HL-60 (cell line): ENCODE measurements around the gene NMT1.

ENCODE experiments used
- GABPA ChIP-seq: IDR thresholded peaks from 2 replicates; pipeline ENCODE4 v1.6.1; 2012; ENCODE audit warnings: low read depth
- POLR2AphosphoS5 ChIP-seq: IDR thresholded peaks from 2 replicates; pipeline ENCODE4 v1.6.1; 2012; ENCODE audit warnings: low read depth
- TF ChIP-seq, protein P1 (sequence below): IDR thresholded peaks from one replicate; pipeline ENCODE4 v1.5.1; 2011; ENCODE audit warnings: low read length, control low read depth, inconsistent platforms; ENCODE audit not compliant: insufficient read depth
- TF ChIP-seq, protein P2 (sequence below): IDR thresholded peaks from 2 replicates; pipeline ENCODE4 v1.6.1; 2012; ENCODE audit warnings: low read depth; ENCODE audit not compliant: insufficient replicate concordance

DNA sequence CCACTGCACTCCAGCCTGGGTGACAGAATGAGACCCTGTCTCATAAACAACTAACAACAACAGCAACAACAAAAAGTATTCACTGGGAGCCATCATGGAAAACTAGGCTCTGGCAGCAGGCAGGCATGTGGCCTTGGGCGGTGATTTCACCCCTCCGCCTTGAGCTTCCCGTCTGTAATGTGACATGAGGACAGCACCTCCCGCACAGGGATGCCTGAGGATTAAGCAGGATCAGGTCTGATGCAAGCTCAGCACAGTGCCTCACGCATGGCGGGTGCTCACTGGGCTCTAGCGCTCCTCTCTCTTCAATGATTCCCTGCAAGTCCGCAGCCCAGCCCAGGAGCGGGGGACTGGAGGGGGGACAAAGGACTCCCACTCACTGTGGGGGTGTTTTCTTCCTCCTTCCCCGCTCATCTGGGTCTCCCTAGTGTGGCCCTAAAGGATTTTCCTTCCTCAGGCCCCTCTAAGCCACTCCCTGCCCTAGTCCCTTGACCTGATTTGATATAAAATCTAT lies 68.4 kb downstream of the NMT1 start:
- TF ChIP-seq, protein P1, sequence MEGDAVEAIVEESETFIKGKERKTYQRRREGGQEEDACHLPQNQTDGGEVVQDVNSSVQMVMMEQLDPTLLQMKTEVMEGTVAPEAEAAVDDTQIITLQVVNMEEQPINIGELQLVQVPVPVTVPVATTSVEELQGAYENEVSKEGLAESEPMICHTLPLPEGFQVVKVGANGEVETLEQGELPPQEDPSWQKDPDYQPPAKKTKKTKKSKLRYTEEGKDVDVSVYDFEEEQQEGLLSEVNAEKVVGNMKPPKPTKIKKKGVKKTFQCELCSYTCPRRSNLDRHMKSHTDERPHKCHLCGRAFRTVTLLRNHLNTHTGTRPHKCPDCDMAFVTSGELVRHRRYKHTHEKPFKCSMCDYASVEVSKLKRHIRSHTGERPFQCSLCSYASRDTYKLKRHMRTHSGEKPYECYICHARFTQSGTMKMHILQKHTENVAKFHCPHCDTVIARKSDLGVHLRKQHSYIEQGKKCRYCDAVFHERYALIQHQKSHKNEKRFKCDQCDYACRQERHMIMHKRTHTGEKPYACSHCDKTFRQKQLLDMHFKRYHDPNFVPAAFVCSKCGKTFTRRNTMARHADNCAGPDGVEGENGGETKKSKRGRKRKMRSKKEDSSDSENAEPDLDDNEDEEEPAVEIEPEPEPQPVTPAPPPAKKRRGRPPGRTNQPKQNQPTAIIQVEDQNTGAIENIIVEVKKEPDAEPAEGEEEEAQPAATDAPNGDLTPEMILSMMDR: no peak
- TF ChIP-seq, protein P2, sequence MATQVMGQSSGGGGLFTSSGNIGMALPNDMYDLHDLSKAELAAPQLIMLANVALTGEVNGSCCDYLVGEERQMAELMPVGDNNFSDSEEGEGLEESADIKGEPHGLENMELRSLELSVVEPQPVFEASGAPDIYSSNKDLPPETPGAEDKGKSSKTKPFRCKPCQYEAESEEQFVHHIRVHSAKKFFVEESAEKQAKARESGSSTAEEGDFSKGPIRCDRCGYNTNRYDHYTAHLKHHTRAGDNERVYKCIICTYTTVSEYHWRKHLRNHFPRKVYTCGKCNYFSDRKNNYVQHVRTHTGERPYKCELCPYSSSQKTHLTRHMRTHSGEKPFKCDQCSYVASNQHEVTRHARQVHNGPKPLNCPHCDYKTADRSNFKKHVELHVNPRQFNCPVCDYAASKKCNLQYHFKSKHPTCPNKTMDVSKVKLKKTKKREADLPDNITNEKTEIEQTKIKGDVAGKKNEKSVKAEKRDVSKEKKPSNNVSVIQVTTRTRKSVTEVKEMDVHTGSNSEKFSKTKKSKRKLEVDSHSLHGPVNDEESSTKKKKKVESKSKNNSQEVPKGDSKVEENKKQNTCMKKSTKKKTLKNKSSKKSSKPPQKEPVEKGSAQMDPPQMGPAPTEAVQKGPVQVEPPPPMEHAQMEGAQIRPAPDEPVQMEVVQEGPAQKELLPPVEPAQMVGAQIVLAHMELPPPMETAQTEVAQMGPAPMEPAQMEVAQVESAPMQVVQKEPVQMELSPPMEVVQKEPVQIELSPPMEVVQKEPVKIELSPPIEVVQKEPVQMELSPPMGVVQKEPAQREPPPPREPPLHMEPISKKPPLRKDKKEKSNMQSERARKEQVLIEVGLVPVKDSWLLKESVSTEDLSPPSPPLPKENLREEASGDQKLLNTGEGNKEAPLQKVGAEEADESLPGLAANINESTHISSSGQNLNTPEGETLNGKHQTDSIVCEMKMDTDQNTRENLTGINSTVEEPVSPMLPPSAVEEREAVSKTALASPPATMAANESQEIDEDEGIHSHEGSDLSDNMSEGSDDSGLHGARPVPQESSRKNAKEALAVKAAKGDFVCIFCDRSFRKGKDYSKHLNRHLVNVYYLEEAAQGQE: no peak
- TF ChIP-seq POLR2AphosphoS5 (no peak), GABPA (no peak)
